Measurements from ENCODE around the gene ZNF282. TPM values are rescaled to one million over a fixed set of nuclear protein-coding genes. Genes with fewer than 3 reads are reported as not detected.

ZNF282 gene
- 10 to 100 TPM; 29.3 to 29.7 TPM for total RNA-seq

GRCh38 chr7:149195180-149196150, at the start of gene ZNF282:
Gene ZNF282 (plus strand): TSS chr7:149195546. CDS start chr7:149195590, 44 bp downstream.
- POLR2A ChIA-PET: interaction anchor here (0.9 to 1.8 kb wide), 12 partner anchors 9 to 213 kb away, joined by 3 to 10 read pairs (median 4); partner anchors contain the start of genes ZNF398 and ZNF783
- CTCF ChIA-PET: interaction anchor here (0.7 to 2.3 kb wide), 20 partner anchors 10 to 421 kb away, joined by 3 to 15 read pairs (median 4); partner anchors contain the start of genes ZNF398, ZNF425 and ZNF783
- no peaks in the 10 kb centered on the region for H3K27me3 Mint-ChIP-seq
- intact Hi-C loops (cut with micrococcal nuclease): no loop called here
- H3K36me3 Mint-ChIP-seq (ENCODE audit: low read depth): peaks cover 40% of the 10 kb centered on the region
- peaks cover 45% of the 10 kb centered on the region for H3K4me1 Mint-ChIP-seq (ENCODE audit: low read depth)
- H3K4me3 Mint-ChIP-seq: peak within 1 kb of the TSS; percentile 92
- DNase-seq: peak; percentile 84
- no peaks in the 10 kb centered on the region for H3K9me3 Mint-ChIP-seq
- peak within 1 kb of the TSS; percentile 92 for H3K27ac Mint-ChIP-seq
- ATAC-seq: peak; percentile 94
- TF ChIP-seq CTCF (IDR thresholded peaks at IDR 0.05): peak; percentile 65

GRCh38 chr7:149147072-149147751, 48.1 kb upstream of the ZNF282 start, which contains the start of gene ZNF398:
Gene ZNF398 (plus strand): TSS chr7:149147453. CDS start chr7:149147743, 290 bp downstream.
- TF ChIP-seq CTCF (IDR thresholded peaks at IDR 0.05): peak; percentile 87
- ATAC-seq (peak; percentile 86), DNase-seq (peak; percentile 75)
- no peaks in the 10 kb centered on the region for H3K9me3 Mint-ChIP-seq
- intact Hi-C loops (cut with micrococcal nuclease): no loop called here
- H3K4me3 Mint-ChIP-seq: peak within 1 kb of the TSS; percentile 97
- ChIA-PET CTCF (interaction anchor here (0.6 to 4.4 kb wide), 25 partner anchors 8 to 477 kb away, joined by 3 to 52 read pairs (median 5); partner anchors contain the start of genes ZNF282, ZNF425 and ZNF783), POLR2A (interaction anchor here (0.6 to 3.2 kb wide), 16 partner anchors 9 to 275 kb away, joined by 3 to 34 read pairs (median 3); partner anchors contain the start of genes ZNF282, ZNF425 and ZNF786)
- H3K36me3 Mint-ChIP-seq (ENCODE audit: low read depth): peaks cover 12% of the 10 kb centered on the region
- peaks cover 28% of the 10 kb centered on the region for H3K4me1 Mint-ChIP-seq (ENCODE audit: low read depth)
- H3K27me3 Mint-ChIP-seq: no peaks in the 10 kb centered on the region
- peak within 1 kb of the TSS; percentile 95 for H3K27ac Mint-ChIP-seq

DNA sequence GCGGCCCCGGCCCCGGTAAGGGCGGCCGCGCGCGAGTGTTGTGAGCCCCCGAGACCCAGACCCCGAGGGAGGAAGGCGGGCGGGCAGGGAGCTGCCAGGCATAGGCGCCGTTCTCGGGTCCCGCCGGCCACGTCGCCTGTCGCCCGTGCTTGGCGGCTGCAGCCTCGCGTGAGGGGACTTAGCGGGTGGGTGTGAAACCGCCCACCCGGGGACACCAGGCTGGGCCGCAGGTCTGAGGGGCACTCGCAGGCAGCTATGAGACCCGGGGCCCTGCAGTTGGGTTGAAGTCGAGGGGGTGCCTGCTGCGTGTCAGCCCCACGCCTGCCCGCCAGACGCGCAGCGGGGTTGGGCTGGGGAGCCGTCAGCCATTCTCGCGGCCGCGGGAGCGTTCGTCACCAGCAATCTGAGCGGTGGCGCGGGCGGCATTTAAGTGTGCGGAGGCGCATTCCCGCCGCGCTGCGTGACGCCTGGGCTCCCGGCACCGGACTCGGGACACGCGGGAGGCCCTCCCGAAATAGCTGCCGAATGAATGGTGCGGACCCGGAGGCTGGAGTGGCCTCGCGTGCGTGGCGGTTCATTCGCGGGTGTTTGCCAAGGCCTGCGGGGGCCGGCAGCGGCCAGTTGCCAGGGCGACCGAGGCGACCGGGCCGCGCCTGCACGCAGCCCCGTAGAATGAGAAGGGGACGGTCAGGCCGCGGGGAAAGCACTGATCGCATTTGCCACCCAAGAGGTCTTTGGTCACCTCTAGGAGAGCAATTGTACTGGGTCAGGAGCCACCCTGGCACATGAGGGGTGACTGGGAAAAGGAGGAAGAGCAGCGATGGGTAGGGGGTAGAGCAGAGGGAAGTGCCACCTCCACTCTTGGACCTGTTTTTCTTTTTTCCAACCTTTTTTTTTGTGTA, 47.3 kb upstream of the ZNF282 start:
- POLR2A ChIA-PET: interaction anchor here (0.6 to 3.2 kb wide), 12 partner anchors 9 to 274 kb away, joined by 3 to 34 read pairs (median 4); partner anchors contain the start of genes ZNF425 and ZNF786
- no peak for TF ChIP-seq CTCF (IDR thresholded peaks at IDR 0.05)
- no peaks in the 10 kb centered on the region for H3K9me3 Mint-ChIP-seq
- peak overlapping the region; percentile 79 for H3K27ac Mint-ChIP-seq
- H3K4me3 Mint-ChIP-seq: peak overlapping the region; percentile 97
- peaks cover 12% of the 10 kb centered on the region for H3K36me3 Mint-ChIP-seq (ENCODE audit: low read depth)
- no peaks in the 10 kb centered on the region for H3K27me3 Mint-ChIP-seq
- ATAC-seq: peak; percentile 38
- DNase-seq: peak; percentile 67
- intact Hi-C loops (cut with micrococcal nuclease): no loop called here
- peaks cover 30% of the 10 kb centered on the region for H3K4me1 Mint-ChIP-seq (ENCODE audit: low read depth)
- CTCF ChIA-PET: interaction anchor here (0.7 to 4.4 kb wide), 21 partner anchors 9 to 476 kb away, joined by 3 to 52 read pairs (median 5); partner anchors contain the start of genes ZNF282, ZNF425 and ZNF783

- ATAC-seq: no peak
- intact Hi-C loops (cut with micrococcal nuclease): no loop called here
- no peak for TF ChIP-seq CTCF (IDR thresholded peaks at IDR 0.05)
- DNase-seq: no peak
- Mint-ChIP-seq H3K27ac (no peak overlapping the region), H3K36me3 (ENCODE audit: low read depth) (peaks cover 17% of the 10 kb centered on the region), H3K27me3 (no peaks in the 10 kb centered on the region), H3K4me1 (ENCODE audit: low read depth) (peaks cover 20% of the 10 kb centered on the region), H3K9me3 (no peaks in the 10 kb centered on the region), H3K4me3 (no peak overlapping the region)
- ChIA-PET POLR2A (no interaction called here), CTCF (interaction anchor here (1.9 kb wide), 1 partner anchor 16 kb away, joined by 5 read pairs; no protein-coding TSS in a partner anchor)
Observed at GRCh38 chr7:149150981-149151380, 44.4 kb upstream of the ZNF282 start.

All from activated CD8-positive, alpha-beta T cell treated with anti-CD3 and anti-CD28 coated beads for 36 hours (primary cell).